MCF 10A (cell line): ENCODE data around the gene MRI1. TPM values are rescaled to one million over a fixed set of nuclear protein-coding genes. Genes with fewer than 3 reads are reported as not detected.

Source experiments
- BruUV-seq: library from RNA; stranded (reverse); fragments of 400-500 nt; replicated peaks from 2 replicates; lab custom pipeline; 2021; lab: Mats Ljungman, UMichigan
- CTCF ChIA-PET: fragments of 300-600 bp; sonication (Branson Sonifier 250); formaldehyde crosslinking; extraction: SDS; loops from one replicate; lab custom pipeline; 2021; ENCODE audit warnings: antibody characterized with exemption, inconsistent platforms; lab: Yijun Ruan, JAX
- POLR2A ChIA-PET: fragments of 300-600, 350-650 bp; sonication (Branson Sonifier 250); formaldehyde crosslinking; extraction: SDS; loops from one replicate; lab custom pipeline; 2020; ENCODE audit warnings: antibody characterized with exemption, inconsistent platforms; lab: Yijun Ruan, JAX
- DNase-seq: peaks from one replicate; pipeline ENCODE4 v3.0.0-alpha.2; 2018; ENCODE audit not compliant: unreplicated experiment
- H3K27ac Mint-ChIP-seq: one replicate; pipeline ENCODE4 v1.8.0; 2022; ENCODE audit warnings: mild to moderate bottlenecking, low read depth, mixed read lengths; ENCODE audit not compliant: unreplicated experiment
- H3K27me3 Mint-ChIP-seq: one replicate; pipeline ENCODE4 v1.8.0; 2022; ENCODE audit warnings: mixed read lengths; ENCODE audit not compliant: insufficient read depth, unreplicated experiment
- H3K36me3 Mint-ChIP-seq: one replicate; pipeline ENCODE4 v1.8.0; 2022; ENCODE audit warnings: mild to moderate bottlenecking, moderate library complexity, mixed read lengths; ENCODE audit not compliant: insufficient read depth, unreplicated experiment
- H3K4me1 Mint-ChIP-seq: one replicate; pipeline ENCODE4 v1.8.0; 2022; ENCODE audit warnings: mixed read lengths; ENCODE audit not compliant: insufficient read depth, unreplicated experiment
- H3K4me3 Mint-ChIP-seq: one replicate; pipeline ENCODE4 v1.8.0; 2022; ENCODE audit warnings: mild to moderate bottlenecking, moderate library complexity, mixed read lengths; ENCODE audit not compliant: unreplicated experiment
- H3K9me3 Mint-ChIP-seq: one replicate; pipeline ENCODE4 v1.8.0; 2022; ENCODE audit warnings: mixed read lengths; ENCODE audit not compliant: unreplicated experiment
- intact Hi-C: fragments of 100-400 bp; cut with micrococcal nuclease; formaldehyde crosslinking; loops from 2 replicates; pipeline ENCODE4 v1.14.1; 2022
- total RNA-seq: library from RNA; stranded (reverse); gene quantifications from 2 replicates; pipeline ENCODE4 v1.2.3, GENCODE V29; 2022
- TF ChIP-seq, protein P1 (sequence below): fragments of 200-600 bp; IDR thresholded peaks from one replicate; pipeline ENCODE4 v1.8.0; 2022; ENCODE audit warnings: antibody characterized with exemption, mild to moderate bottlenecking; ENCODE audit not compliant: unreplicated experiment

MRI1 gene
- total RNA-seq, 1 experiment from 2014 or later, result 27.0 TPM

DNA sequence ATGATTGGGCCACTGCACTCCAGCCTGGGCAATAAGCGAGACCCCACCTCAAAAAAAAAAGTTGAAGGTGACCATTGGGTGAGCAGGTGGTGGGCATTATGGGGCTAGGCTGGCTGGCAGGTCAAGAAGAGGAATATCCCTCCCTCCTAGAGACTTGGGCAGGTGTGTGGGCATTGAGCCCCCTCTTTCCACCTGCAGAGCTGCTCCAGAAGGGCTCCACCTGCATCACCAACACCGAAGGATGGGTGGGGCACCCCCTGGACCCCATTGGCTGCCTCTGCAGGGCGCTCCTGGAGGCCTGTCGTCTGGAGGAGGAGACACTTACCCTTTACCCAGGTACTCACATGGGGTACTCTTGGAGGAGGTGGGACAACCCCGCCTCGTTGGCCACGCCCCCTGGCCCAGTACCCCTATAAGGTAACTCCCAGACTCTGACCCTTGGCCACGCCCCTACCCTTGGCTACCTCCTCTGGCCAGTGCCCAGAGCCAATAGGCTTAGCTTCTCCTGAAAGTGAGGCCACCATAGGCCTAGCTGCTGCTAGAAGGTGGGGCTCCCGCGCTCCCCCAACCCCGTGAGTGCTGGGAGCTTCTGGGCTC, 52.8 kb downstream of the MRI1 start:
- Mint-ChIP-seq H3K36me3 (peaks cover 38% of the 10 kb centered on the region), H3K9me3 (peaks cover 8% of the 10 kb centered on the region), H3K4me1 (peaks cover 11% of the 10 kb centered on the region), H3K4me3 (no peak overlapping the region), H3K27me3 (no peaks in the 10 kb centered on the region), H3K27ac (no peak overlapping the region)
- POLR2A ChIA-PET, result no interaction called here
- intact Hi-C loops, result no loop called here
- no TSS peak for BruUV-seq
- no peak for DNase-seq
- CTCF ChIA-PET, result interaction anchor here (1.1 kb wide), 1 partner anchor 9 kb away, joined by 3 read pairs; no protein-coding TSS in a partner anchor
- TF ChIP-seq, protein P1, sequence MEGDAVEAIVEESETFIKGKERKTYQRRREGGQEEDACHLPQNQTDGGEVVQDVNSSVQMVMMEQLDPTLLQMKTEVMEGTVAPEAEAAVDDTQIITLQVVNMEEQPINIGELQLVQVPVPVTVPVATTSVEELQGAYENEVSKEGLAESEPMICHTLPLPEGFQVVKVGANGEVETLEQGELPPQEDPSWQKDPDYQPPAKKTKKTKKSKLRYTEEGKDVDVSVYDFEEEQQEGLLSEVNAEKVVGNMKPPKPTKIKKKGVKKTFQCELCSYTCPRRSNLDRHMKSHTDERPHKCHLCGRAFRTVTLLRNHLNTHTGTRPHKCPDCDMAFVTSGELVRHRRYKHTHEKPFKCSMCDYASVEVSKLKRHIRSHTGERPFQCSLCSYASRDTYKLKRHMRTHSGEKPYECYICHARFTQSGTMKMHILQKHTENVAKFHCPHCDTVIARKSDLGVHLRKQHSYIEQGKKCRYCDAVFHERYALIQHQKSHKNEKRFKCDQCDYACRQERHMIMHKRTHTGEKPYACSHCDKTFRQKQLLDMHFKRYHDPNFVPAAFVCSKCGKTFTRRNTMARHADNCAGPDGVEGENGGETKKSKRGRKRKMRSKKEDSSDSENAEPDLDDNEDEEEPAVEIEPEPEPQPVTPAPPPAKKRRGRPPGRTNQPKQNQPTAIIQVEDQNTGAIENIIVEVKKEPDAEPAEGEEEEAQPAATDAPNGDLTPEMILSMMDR, result no peak

DNA sequence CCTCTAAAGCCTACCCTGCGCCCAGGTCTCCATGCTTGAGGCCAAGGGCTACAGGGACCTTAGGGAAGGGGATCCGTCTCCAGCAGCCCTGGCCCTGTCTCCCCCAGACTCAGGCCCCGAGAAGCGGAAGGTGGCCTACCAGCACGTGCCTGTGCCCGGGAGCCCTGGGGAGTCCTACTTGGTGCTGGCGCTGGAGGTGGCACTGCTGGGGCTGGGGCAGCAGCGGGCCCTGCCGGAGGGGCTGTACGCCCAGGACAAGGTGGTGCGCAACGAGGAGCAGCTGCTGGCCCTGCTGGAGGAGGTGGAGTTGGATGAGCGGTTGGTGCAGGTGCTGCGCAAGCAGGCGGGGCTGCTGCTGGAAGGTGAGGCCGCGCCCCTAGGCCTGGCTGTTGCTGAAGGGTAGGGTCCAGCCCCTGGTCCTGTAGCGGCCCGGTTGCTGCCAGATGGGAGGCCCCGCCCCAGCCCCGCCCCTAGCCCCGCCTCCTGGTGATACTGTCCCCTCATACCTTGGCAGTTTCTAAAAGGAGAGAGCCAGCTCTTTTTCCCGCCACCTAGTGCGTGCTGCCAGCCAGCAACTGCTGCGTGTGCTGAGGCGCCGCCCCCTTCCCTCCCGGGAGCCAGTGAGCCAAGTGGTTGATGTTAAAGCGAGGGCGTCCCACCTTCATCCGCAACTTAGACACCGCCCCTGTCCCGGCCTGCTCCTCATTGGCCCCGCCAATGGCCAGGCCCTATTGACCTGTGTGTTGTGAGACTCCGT, 53.5 kb downstream of the MRI1 start:
- H3K9me3 Mint-ChIP-seq, result peaks cover 8% of the 10 kb centered on the region
- intact Hi-C loops, result no loop called here

DNA sequence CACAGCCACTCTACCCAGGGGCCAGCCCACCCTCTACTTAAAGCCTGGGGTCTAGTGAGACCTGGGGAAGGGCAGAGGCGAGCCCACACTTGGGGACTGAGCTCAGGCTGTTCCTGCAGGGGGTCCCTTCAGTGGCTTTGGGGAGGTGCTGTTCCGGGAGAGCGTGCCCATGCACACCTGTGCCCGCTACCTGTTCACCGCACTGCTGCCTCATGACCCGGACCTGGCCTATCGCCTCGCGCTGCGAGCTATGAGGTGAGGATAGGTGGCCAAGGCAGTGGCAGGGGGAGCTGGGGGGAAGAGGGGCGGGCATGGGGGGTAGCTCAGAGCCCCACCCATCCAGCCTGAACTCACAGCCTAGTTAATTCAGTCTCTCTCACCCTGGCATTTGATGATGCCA, 54.9 kb downstream of the MRI1 start:
- no peak for DNase-seq
- TF ChIP-seq, protein P1, result no peak
- ChIA-PET CTCF (interaction anchor here (0.5 to 2.7 kb wide), 4 partner anchors 15 to 44 kb away, joined by 3 to 11 read pairs (median 4); no protein-coding TSS in a partner anchor), POLR2A (interaction anchor here (1.9 to 2.6 kb wide), 2 partner anchors 22 to 45 kb away, joined by 8 to 22 read pairs; partner anchors contain the start of gene C19orf53)
- peaks cover 17% of the 10 kb centered on the region for H3K4me1 Mint-ChIP-seq
- peaks cover 41% of the 10 kb centered on the region for H3K36me3 Mint-ChIP-seq
- BruUV-seq, result no TSS peak
- H3K9me3 Mint-ChIP-seq, result no peaks in the 10 kb centered on the region
- no peak overlapping the region for H3K4me3 Mint-ChIP-seq
- intact Hi-C loops, result no loop called here
- no peak overlapping the region for H3K27ac Mint-ChIP-seq
- H3K27me3 Mint-ChIP-seq, result no peaks in the 10 kb centered on the region

More for the DNA sequence above, 53.5 kb downstream of the MRI1 start:
- H3K27ac Mint-ChIP-seq, result no peak overlapping the region
- H3K4me1 Mint-ChIP-seq, result peaks cover 11% of the 10 kb centered on the region
- H3K36me3 Mint-ChIP-seq, result peaks cover 39% of the 10 kb centered on the region
- H3K27me3 Mint-ChIP-seq, result no peaks in the 10 kb centered on the region
- POLR2A ChIA-PET, result no interaction called here
- no peak for DNase-seq
- TF ChIP-seq, protein P1, result no peak
- no TSS peak for BruUV-seq
- CTCF ChIA-PET, result interaction anchor here (1.1 kb wide), 1 partner anchor 9 kb away, joined by 3 read pairs; no protein-coding TSS in a partner anchor
- no peak overlapping the region for H3K4me3 Mint-ChIP-seq

DNA sequence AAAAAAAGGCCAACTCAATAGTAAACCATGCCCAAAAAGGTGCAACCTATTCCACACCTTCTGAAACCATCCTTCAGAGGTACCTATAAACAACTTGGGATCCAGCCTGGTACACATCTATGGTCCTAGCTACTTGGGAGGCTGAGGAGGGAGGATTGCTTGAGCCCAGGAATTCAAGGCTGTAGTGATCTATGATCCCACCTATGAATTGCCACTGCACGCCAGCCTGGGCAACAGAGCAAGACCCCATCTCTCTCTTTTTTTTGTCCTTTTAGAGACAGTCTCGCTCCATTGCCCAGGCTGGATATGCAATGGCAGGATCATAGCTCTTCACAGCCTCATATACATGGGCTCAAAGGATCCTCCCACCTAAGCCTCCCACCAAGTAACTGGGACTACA, 57.0 kb downstream of the MRI1 start:
- intact Hi-C loops, result no loop called here

More for the DNA sequence above, 57.0 kb downstream of the MRI1 start:
- H3K27ac Mint-ChIP-seq, result no peak overlapping the region
- H3K36me3 Mint-ChIP-seq, result peaks cover 43% of the 10 kb centered on the region
- ChIA-PET CTCF (interaction anchor here (0.7 to 2.7 kb wide), 5 partner anchors 28 to 40 kb away, joined by 3 to 11 read pairs (median 3); no protein-coding TSS in a partner anchor), POLR2A (interaction anchor here (0.6 to 2.6 kb wide), 11 partner anchors 14 to 696 kb away, joined by 3 to 22 read pairs (median 5); partner anchors contain the start of genes C19orf53 and ZSWIM4)
- no peak for DNase-seq
- BruUV-seq, result no TSS peak
- no peak overlapping the region for H3K4me3 Mint-ChIP-seq
- no peaks in the 10 kb centered on the region for H3K27me3 Mint-ChIP-seq
- peaks cover 22% of the 10 kb centered on the region for H3K4me1 Mint-ChIP-seq
- TF ChIP-seq, protein P1, result no peak
- no peaks in the 10 kb centered on the region for H3K9me3 Mint-ChIP-seq
